AG20443 (cell line): ENCODE results near the gene LTV1.
"Not testable (repeated sequence)": the region's sequence is repeated elsewhere in the genome, so short reads cannot be mapped to it uniquely, and the experiment has no call there.

ENCODE experiments used
- DNase-seq: peaks from one replicate; pipeline ENCODE4 v3.0.0; 2012; ENCODE audit warnings: low spot score, mixed read lengths

Gene LTV1

GRCh38 chr6:143842461-143842901 lies 657 bp upstream of the LTV1 start:
- no peak for DNase-seq

- no peak for DNase-seq
These were observed 500 bp downstream of the LTV1 start for GRCh38 chr6:143843677-143843999.

GRCh38 chr6:143844006-143844405 lies 868 bp downstream of the LTV1 start:
- peak; percentile 16 for DNase-seq

GRCh38 chr6:143845033-143845432 lies 1.9 kb downstream of the LTV1 start:
- no peak for DNase-seq

GRCh38 chr6:143851706-143852105 lies 8.6 kb downstream of the LTV1 start:
- not testable (repeated sequence) for DNase-seq

- not testable (repeated sequence) for DNase-seq
These were observed 11.9 kb downstream of the LTV1 start for GRCh38 chr6:143855057-143855456.

GRCh38 chr6:143856762-143857161 lies 13.6 kb downstream of the LTV1 start:
- DNase-seq: not testable (repeated sequence)

GRCh38 chr6:143857651-143858050 lies 14.5 kb downstream of the LTV1 start:
- no peak for DNase-seq

- no peak for DNase-seq
These were observed 16.9 kb downstream of the LTV1 start for GRCh38 chr6:143859891-143860660.

GRCh38 chr6:143863771-143864170 lies 20.6 kb downstream of the LTV1 start:
- no peak for DNase-seq

- no peak for DNase-seq
These were observed 21.1 kb downstream of the LTV1 start, which contains the start of gene ZC2HC1B for GRCh38 chr6:143864234-143864633. Gene ZC2HC1B, plus strand, starts transcription at chr6:143864474. Its CDS starts 66 bp downstream, at chr6:143864540.

- no peak for DNase-seq
These were observed 24.1 kb downstream of the LTV1 start for GRCh38 chr6:143867236-143867635.

GRCh38 chr6:143868808-143869207 lies 25.7 kb downstream of the LTV1 start:
- not testable (repeated sequence) for DNase-seq

- DNase-seq: not testable (repeated sequence)
These were observed 28.1 kb downstream of the LTV1 start for GRCh38 chr6:143871202-143871730.

- no peak for DNase-seq
These were observed 29.1 kb downstream of the LTV1 start for GRCh38 chr6:143872201-143872600.

- not testable (repeated sequence) for DNase-seq
These were observed 30.5 kb downstream of the LTV1 start for GRCh38 chr6:143873600-143873999.

- DNase-seq: not testable (repeated sequence)
These were observed 31.4 kb downstream of the LTV1 start for GRCh38 chr6:143874503-143874902.

GRCh38 chr6:143877584-143878271 lies 34.6 kb downstream of the LTV1 start:
- DNase-seq: no peak

GRCh38 chr6:143878272-143878760 lies 35.2 kb downstream of the LTV1 start:
- DNase-seq: no peak

- DNase-seq: no peak
These were observed 37.3 kb downstream of the LTV1 start for GRCh38 chr6:143880412-143880811.

GRCh38 chr6:143882401-143882930 lies 39.3 kb downstream of the LTV1 start:
- DNase-seq: no peak

GRCh38 chr6:143884216-143884900 lies 41.2 kb downstream of the LTV1 start:
- no peak for DNase-seq
